HCT116 (cell line): ENCODE results near the gene GPHN.

ENCODE experiments used
- EGR1 ChIP-seq: IDR thresholded peaks from 2 replicates; pipeline ENCODE4 v1.6.1; 2012; ENCODE audit warnings: low read depth
- EZH2 ChIP-seq: fragments of 200-600 bp; sonication (generic); IDR thresholded peaks from 2 replicates; pipeline ENCODE4 v1.6.1; 2017; ENCODE audit warnings: antibody characterized with exemption, mixed run types
- EZH2phosphoT487 ChIP-seq: fragments of 200-600 bp; IDR thresholded peaks from 2 replicates; pipeline ENCODE4 v1.6.1; 2018; ENCODE audit warnings: antibody characterized with exemption, borderline replicate concordance
- POLR2A ChIP-seq: IDR thresholded peaks from 2 replicates; pipeline ENCODE4 v1.7.0; 2011; ENCODE audit warnings: borderline replicate concordance; ENCODE audit not compliant: insufficient read depth, insufficient read length; ENCODE audit errors: extremely low read depth
- POLR2AphosphoS5 ChIP-seq: IDR thresholded peaks from 2 replicates; pipeline ENCODE4 v1.6.1; 2011; ENCODE audit warnings: mild to moderate bottlenecking, low read depth, low read length, moderate library complexity
- ZFX ChIP-seq: fragments of 450-650 bp; IDR thresholded peaks from 2 replicates; pipeline ENCODE4 v1.6.1; 2017

DNA sequence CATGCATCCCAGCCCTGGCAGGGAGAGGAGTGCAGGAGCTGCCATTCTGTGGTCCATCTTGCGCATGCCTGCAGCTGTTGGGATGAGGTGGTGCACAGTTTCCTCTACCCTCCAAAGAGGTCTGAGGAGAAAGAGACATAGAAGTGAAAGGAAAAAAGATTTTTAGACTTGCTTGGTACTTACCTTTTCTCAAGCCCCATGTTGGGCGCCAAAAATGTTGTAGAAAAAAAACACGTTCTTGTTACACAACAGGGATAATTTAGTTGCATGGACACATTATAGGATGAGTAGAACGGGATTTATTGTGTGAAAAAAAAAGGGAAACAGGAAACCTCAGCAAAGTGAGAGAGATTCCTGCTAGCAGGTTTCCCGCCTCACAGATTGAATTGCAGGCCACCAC lies 436.9 kb downstream of the GPHN start:
- no peak for TF ChIP-seq EGR1
- no peak for TF ChIP-seq ZFX
- TF ChIP-seq EZH2phosphoT487, result no peak
- TF ChIP-seq POLR2AphosphoS5, result no peak
- TF ChIP-seq EZH2, result no peak
- TF ChIP-seq POLR2A, result no peak
